Activated CD4-positive, alpha-beta T cell treated with anti-CD3 and anti-CD28 coated beads, Interleukin-2, Interleukin-6, amounts not matched to agents 100 ng/mL and 50 ng/mL, durations not matched to agents 16 hours and 8 hours (primary cell): Measurements from ENCODE around the gene ARHGAP21.
"Not testable (repeated sequence)": the region's sequence is repeated elsewhere in the genome, so short reads cannot be mapped to it uniquely, and the experiment has no call there.

Source experiments
- DNase-seq: peaks from one replicate; pipeline ENCODE4 v3.0.0-alpha.2; 2020

Gene ARHGAP21

DNA sequence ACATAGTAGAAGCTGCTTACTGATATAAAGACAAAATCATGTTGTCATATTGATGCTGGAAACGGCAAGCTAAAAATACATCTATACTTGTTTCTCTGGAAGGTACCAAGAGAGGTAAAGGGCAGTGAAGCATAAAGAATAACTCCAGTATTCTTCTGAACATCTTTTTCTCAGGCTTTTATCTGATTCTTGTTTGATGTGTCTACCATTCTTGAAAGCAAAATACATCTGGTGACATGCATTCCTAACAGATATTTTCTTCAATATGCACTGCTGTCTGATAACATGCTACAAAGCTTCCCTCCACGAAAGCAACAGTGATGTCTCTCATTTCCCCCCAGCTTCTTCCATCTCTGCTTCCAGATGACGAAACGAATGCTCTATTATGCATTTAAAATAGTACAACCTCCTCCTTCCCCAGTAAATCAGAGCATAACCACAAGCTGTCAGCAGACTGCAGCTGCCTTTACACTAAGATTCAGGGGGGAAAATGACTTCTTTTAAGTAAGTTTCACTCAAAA is 100.8 kb downstream of the ARHGAP21 start:
- peak; percentile 10 for DNase-seq

- DNase-seq, result not testable (repeated sequence)
Observed at GRCh38 chr10:24621035-24621795, 102.5 kb downstream of the ARHGAP21 start.

GRCh38 chr10:24619994-24620310 is 103.7 kb downstream of the ARHGAP21 start:
- not testable (repeated sequence) for DNase-seq

DNA sequence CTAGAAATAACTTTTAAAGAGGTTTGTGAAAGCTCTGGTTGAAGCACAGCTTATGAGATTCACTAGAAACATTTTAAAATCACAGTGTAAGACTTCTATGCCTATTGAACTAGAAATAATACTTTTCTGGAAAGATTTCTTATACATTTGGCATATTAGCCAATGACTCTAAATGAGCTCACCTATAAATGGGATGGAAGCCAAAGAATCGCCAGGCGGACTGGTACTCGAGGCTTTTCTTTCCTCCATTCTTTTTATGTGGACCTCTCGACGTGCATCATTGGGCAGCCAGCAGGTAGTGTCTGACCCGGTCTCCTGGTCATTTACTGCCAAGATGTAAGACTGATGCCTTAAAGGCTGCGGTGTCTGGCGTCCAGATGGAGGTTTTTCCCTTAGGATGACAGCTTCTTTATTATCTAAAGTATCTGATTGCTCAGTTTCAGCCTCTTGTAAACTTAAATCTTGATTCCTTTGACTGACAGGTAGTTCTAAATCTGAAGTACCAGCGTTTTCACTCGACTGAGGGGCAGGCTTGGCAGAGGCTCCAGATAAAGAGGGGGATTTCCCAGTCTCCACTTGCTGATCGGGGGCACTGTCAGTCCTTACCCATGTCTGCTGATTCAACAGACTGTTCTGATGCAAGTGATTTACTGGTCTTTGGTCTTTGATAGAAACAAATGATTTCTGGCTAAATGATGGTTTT is 104.2 kb downstream of the ARHGAP21 start:
- DNase-seq, result not testable (repeated sequence)

- DNase-seq, result no peak
Observed at GRCh38 chr10:24618401-24618800, 105.3 kb downstream of the ARHGAP21 start.

DNA sequence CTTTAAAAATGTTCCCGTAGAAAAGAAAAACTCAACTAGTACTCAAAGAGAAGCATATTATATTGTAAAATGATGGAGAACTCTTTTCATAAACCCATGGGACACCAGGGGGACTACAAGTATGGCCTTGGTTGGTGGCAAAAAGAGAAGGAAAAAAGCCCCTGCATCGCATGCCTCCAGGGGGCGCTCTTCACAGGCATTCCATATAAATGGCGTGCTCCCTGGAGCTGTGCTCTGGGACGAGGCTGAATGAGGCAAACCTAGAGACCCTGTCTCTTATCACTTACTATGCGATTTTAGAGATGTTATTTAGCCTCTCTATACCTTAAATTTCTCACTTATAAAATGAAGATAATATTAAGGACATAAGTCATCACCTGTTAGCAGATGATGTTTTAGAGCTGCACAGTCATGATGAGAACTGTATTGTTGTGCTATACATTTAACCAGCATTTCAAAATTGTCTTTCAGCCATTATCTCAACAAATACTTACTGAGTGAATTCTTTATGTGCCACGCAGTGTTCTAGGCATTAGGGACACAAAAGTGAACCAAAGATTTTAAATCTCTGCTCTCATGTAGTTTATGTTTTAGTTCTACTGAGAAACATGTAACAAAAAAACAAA is 105.8 kb downstream of the ARHGAP21 start:
- peak; percentile 64 for DNase-seq

DNA sequence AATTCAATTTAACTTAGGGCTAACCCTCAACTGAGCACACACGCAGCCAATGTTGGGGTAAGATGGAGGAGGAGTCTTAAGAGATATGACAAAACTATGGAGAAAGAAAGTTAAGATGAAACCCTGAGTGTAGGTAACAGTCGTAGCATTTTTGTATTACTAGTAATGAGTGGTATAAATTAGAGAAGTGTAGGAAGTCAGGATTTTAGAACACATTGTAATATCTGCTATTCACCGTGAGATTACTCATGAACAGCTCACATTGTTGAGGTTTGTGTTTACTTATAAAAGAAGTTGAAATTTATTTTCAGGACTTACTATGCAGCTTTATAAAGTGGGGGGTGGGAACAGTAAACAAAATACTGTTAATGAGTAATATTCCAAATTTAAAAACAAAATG is 107.2 kb downstream of the ARHGAP21 start:
- no peak for DNase-seq

DNA sequence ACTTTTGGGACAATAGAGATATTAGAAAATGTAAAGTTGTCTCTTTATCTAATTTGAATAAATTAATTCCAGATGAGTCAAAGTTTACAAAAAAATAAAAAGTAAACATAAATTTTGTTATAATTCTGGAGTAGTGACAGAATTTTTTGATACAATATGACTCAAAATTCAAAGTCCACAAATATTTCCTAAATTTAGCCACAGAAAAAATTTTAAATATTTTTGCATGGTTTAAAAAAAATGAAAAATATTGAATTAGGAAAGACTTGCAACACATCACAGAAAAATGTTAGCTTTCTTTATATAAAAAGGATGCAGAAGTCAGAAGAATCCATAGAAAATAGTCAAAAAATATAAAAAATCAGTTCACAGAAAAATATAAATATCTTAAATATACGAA is 117.7 kb downstream of the ARHGAP21 start:
- no peak for DNase-seq

DNA sequence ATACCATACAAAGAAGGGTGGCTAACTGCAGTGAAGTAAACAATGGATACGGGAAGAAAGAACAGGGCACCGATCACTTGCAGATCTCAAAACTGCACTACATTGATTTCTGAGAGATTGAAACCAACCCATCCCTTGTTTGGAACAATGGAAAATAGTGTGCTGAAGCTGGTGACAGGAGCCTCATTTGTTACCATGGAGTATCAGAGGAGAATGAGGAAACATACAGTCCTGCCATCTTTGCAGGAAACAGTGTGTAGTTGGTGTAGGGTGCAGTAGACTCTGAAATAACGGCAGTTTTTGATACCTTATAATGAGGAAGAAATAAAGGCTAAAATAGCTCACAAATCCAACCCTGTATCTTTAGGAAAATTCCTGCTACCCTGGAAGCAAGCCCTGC is 118.5 kb downstream of the ARHGAP21 start:
- DNase-seq, result no peak

GRCh38 chr10:24603333-24603732 is 120.4 kb downstream of the ARHGAP21 start:
- DNase-seq, result peak; percentile 66

DNA sequence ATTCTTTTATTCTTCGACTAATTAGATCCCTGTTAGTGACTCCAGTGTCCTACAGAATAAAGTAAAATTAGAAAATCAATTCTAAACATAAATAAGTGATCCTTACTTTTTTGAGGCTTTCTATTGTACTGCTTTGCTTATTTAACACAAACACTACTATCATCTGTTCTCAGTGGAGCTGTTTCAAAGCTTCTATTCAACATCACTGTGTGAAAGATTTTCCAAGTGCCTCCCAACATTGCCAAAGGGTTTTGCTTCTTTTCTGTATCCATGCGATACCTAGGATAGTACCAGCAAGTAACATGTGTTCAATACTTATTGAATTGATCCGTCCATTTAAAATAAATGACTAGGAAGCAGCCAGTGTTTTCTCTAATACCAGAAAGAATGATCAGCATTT is 125.7 kb downstream of the ARHGAP21 start:
- DNase-seq, result no peak

- no peak for DNase-seq
Observed at GRCh38 chr10:24597426-24597825, 126.3 kb downstream of the ARHGAP21 start.

DNA sequence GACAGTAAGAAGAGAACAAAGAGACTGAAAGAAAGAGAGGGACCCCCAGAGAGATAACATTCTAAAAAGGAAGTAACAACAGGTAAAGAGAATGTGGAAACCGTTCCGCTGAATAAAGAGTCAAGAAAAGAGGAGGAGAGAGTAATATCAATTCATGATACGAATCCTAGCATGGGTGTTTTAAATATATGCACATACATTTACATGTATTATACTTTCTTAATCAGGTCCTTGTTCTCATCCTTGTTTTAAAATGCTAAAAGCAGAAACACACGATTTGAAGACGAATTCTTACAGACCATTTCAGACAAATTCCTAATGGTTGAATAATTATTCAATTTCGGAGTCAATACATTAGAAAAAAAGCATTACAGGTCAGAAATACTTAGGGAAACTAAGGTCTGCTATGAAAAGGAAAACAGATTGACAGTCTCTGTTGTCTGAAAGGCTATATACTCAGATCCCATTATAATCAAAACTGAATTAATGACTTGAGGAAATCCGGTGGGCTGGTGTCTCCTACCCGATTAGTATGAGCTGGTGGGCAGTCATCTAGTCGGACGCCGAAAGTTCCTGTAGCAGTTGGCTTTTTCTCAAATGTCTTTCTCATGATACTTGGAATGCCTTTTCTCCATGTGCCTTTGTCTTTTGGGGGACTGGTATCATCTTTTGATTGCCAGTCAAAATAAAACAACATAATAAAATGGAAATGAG is 127.3 kb downstream of the ARHGAP21 start:
- no peak for DNase-seq

DNA sequence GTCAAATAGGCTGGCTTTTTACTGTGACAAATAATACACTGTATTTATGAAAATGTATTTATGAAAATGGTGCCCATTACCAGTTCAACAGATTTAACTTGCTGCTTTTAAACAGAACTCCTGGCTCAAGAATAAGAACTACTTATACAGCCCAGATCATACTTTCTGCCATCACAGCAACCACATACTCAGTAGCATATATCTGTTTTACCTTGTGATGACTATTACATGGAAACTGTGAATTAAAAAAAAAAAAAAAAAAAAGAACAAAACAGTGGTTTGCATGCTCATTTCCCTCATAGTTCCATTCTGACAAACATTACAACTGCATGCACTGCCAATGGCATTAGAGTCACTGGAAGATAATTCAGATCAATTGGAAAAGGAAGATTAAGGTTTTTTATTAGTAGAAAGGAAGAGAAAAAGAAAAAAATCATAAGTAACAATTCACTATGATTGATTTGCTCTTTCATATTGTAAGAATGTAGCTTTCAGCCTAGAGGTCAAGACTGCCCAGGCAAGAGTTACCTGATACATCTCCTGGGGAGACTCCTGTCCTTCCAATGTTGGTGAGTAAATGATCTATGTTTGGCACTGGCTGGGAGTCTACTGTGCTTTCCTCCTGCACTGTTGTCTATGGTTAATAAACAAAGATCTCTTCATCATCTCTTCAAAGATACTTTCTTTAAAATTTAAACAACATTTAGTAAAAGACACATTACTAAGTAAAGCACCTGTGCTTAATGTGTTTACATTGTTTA is 132.8 kb downstream of the ARHGAP21 start:
- DNase-seq, result no peak

- no peak for DNase-seq
Observed at GRCh38 chr10:24589265-24589664, 134.4 kb downstream of the ARHGAP21 start.

DNA sequence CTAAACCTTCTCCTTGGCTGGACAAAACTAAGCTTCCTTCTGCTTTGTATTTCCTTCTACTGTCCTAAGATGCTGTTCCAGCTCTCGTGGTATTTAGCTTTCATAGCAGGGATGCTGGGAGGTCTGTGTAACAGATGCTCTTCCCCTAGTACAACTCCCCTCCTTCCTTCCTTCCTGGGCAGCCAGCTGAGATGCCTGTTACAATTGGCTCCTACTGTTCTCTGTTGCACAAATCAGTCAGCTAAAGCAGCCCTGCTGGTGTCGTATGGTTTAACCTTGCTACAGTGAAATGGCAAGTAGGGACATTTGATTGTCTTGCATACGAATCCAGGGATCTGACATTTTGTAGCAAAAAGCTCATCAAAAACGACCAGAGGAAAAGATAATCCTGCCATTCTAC is 143.8 kb downstream of the ARHGAP21 start:
- DNase-seq, result no peak

- no peak for DNase-seq
Observed at GRCh38 chr10:24579448-24579847, 144.2 kb downstream of the ARHGAP21 start.

- no peak for DNase-seq
Observed at GRCh38 chr10:24575481-24576002, 148.1 kb downstream of the ARHGAP21 start.

DNA sequence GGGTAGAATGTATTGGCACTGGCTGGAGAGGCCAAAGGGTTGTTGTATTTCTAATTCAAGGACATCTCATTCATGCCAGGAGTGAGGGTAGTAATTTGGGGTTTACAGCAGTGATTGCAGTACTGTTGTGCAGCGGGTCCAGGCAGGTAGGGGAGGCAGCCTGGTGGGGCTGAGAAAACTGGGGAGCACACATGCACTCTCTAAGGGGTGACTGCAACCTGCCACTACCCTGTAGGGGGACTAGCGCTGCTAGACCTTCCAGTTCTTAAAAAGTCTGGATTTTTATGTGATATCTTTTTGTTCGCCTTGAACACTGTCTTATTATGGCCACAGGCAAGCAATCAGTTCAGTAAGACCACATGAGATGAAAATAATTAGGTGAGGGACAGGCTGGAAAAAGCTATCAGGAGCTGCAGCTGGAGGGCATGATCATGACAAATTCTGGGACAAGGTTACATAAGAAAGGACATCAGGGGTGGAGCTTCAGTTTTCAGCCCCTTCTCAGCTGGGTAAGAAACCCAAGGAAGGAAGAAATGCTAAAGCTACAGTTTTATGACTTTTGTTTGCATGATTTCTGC is 149.0 kb downstream of the ARHGAP21 start:
- no peak for DNase-seq

- DNase-seq, result no peak
Observed at GRCh38 chr10:24574161-24574560, 149.5 kb downstream of the ARHGAP21 start.

DNA sequence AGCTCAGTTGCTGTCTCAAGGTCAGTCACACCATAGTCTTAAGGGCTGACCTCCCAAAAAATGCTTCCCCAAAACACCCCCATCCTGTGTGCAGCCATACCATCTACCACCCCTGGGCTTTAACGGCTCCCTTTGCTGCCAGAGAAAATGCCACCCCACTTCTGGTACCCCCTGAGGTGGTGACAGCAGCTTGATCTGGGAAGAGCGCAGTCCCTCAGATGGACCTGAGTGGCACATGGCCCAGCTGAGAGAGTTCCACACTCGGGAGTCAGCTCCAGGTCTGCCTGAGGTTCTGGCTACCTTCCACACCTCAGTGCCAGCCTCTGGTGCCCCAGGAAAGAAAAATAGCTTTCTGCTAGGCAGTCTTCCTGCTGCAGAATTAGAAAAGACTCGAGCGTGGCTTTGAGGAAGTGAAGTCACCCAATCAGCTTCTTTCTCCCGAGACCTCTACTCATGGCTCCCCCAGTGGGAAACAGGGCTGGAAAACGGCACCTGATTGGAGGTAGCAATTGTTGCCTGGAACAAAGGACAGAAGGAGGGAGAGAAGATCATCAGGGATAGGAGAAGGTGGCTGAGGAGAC is 151.7 kb downstream of the ARHGAP21 start:
- no peak for DNase-seq
